SJCRH30 (cell line): Measurements from ENCODE around the gene LIN28A. TPM values are rescaled to one million over a fixed set of nuclear protein-coding genes. Genes with fewer than 3 reads are reported as not detected.

Experiments
- DNase-seq, 2 experiments: peaks; one replicate each; pipeline ENCODE4 v3.0.0-alpha.2; 2015 to 2020
- H3K27ac ChIP-seq: fragments of 250-450 bp; sonication (Bioruptor Pico); 2 replicates; pipeline ENCODE4 v1.5.1; 2020; ENCODE audit warnings: mild to moderate bottlenecking, moderate library complexity
- H3K27me3 ChIP-seq: fragments of 250-450 bp; sonication (Bioruptor Pico); 2 replicates; pipeline ENCODE4 v1.5.1; 2020; ENCODE audit warnings: mild to moderate bottlenecking, moderate library complexity
- H3K36me3 ChIP-seq: fragments of 250-450 bp; sonication (Bioruptor Pico); 2 replicates; pipeline ENCODE4 v1.5.1; 2020; ENCODE audit warnings: mild to moderate bottlenecking, moderate library complexity
- H3K4me1 ChIP-seq: fragments of 250-450 bp; sonication (Bioruptor Pico); 2 replicates; pipeline ENCODE4 v1.5.1; 2020; ENCODE audit warnings: mild to moderate bottlenecking, moderate library complexity
- H3K4me3 ChIP-seq: fragments of 250-450 bp; sonication (Bioruptor Pico); 2 replicates; pipeline ENCODE4 v1.5.1; 2020; ENCODE audit warnings: mild to moderate bottlenecking, moderate library complexity
- H3K9me3 ChIP-seq: fragments of 250-450 bp; sonication (Bioruptor Pico); replicated peaks from 2 replicates; pipeline ENCODE4 v1.5.1; 2020; ENCODE audit warnings: mild to moderate bottlenecking, moderate library complexity
- total RNA-seq: library from RNA; depleted of rRNA; stranded (reverse); fragments of >200 nt; shearing (Covaris generic); gene quantifications from 2 replicates; pipeline ENCODE4 v1.2.3, GENCODE V29; 2014; rRNA removed

The LIN28A gene
- total RNA-seq, 1 experiment from 2014 or later, result not detected

- peak; percentile 97 for DNase-seq
- peaks cover 46% of the 10 kb centered on the region for H3K36me3 ChIP-seq
- H3K27me3 ChIP-seq, result no peaks in the 10 kb centered on the region
- H3K9me3 ChIP-seq, result no peaks in the 10 kb centered on the region
- H3K4me3 ChIP-seq, result peak overlapping the region; percentile 100
- peaks cover 21% of the 10 kb centered on the region for H3K4me1 ChIP-seq
- H3K27ac ChIP-seq, result peak overlapping the region; percentile 100
These were observed 62.6 kb downstream of the LIN28A start for GRCh38 chr1:26472901-26473845.

GRCh38 chr1:26474818-26475217, 64.2 kb downstream of the LIN28A start:
- no peaks in the 10 kb centered on the region for H3K27me3 ChIP-seq
- H3K27ac ChIP-seq, result no peak overlapping the region
- H3K4me3 ChIP-seq, result no peak overlapping the region; the same call in 1 of the 2 replicates
- H3K4me1 ChIP-seq, result peaks cover 21% of the 10 kb centered on the region
- H3K36me3 ChIP-seq, result peaks cover 53% of the 10 kb centered on the region
- DNase-seq, result no peak
- no peaks in the 10 kb centered on the region for H3K9me3 ChIP-seq

GRCh38 chr1:26475989-26476388, 65.4 kb downstream of the LIN28A start:
- Histone ChIP-seq H3K4me3 (no peak overlapping the region), H3K9me3 (no peaks in the 10 kb centered on the region), H3K27me3 (no peaks in the 10 kb centered on the region), H3K27ac (no peak overlapping the region), H3K4me1 (peaks cover 16% of the 10 kb centered on the region), H3K36me3 (peaks cover 53% of the 10 kb centered on the region)
- DNase-seq, result no peak

DNA sequence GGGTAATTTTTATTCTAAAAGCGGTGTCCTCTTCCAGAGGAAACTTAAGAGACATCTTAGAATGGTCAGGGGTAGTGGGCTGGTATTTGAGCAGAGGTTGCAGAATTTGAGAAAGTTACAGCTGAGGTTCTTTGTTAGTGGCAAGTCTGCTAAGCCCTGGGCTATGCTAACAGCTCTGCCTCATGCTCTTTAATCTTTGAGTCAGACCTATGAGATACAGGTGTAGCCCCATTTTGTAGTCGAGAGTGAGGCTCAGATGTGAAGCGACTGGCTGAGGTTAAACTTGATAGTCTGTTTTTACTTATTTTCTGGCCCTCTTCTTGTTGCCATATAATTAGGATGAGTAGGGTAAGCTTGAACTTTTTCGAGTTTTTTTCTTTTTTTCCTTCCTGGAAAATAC, 66.3 kb downstream of the LIN28A start:
- no peak overlapping the region for H3K27ac ChIP-seq
- DNase-seq, result peak in 1 of 2 experiments; percentile 26
- no peaks in the 10 kb centered on the region for H3K27me3 ChIP-seq
- no peak overlapping the region for H3K4me3 ChIP-seq
- H3K9me3 ChIP-seq, result no peaks in the 10 kb centered on the region
- H3K36me3 ChIP-seq, result peaks cover 53% of the 10 kb centered on the region
- H3K4me1 ChIP-seq, result peaks cover 11% of the 10 kb centered on the region

DNA sequence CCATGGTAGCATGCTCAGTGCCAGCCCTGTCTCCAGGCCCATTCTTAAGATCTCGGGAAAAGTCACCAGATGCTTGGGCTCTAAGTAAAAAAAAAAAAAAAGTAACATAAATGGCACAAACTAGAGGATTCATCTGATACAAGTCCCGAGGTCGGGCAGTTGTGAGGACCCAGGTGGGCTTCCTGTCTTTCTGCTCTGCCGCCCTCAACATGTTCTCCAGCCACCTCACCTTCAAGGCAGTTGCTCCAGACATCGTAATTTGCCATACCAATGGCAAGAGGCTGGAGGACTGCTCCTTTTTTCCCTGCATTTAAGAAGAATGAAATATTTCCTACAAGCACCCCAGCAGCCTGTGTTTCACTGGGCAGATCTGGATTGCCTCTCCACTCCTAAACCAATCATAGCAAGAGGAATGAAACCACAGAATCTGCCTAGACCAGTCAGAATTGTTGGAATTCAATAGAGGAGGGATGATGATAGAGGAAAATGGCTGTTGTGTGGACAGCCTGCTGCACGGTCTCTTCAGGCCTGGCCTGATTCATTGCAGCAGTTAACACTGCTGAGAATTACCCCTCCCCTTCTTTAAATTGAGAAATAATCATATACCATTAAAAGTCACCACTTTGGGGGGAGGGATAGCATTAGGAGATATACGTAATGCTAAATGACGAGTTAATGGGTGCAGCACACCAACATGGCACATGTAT, 67.0 kb downstream of the LIN28A start:
- DNase-seq, result peak in 1 of 2 experiments; percentile 53
- Histone ChIP-seq H3K36me3 (peaks cover 49% of the 10 kb centered on the region), H3K27ac (no peak overlapping the region), H3K9me3 (no peaks in the 10 kb centered on the region), H3K4me3 (no peak overlapping the region), H3K4me1 (peaks cover 11% of the 10 kb centered on the region), H3K27me3 (no peaks in the 10 kb centered on the region)

DNA sequence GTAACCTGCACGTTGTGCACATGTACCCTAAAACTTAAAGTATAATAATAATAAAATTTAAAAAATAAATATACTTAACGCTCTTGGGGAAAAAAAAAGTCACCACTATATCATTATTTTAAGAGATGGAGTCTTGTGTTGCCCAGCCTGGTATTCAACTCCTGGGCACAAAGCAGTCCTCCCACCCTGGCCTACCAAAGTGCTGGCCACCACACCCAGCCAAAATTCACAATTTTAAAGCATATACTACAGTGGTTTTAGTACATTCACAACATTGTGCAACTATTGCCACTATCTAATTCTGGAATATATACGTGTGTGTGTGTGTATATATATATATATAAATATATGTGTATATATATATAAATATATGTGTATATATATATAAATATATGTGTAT, 67.5 kb downstream of the LIN28A start:
- Histone ChIP-seq H3K4me3 (no peak overlapping the region), H3K36me3 (peaks cover 48% of the 10 kb centered on the region), H3K4me1 (peaks cover 11% of the 10 kb centered on the region), H3K27ac (no peak overlapping the region), H3K9me3 (no peaks in the 10 kb centered on the region), H3K27me3 (no peaks in the 10 kb centered on the region)
- DNase-seq, result no peak

GRCh38 chr1:26478988-26479387, 68.4 kb downstream of the LIN28A start:
- peaks cover 40% of the 10 kb centered on the region for H3K36me3 ChIP-seq
- no peaks in the 10 kb centered on the region for H3K27me3 ChIP-seq
- peaks cover 9% of the 10 kb centered on the region for H3K4me1 ChIP-seq
- DNase-seq, result no peak
- H3K9me3 ChIP-seq, result no peaks in the 10 kb centered on the region
- H3K4me3 ChIP-seq, result no peak overlapping the region
- H3K27ac ChIP-seq, result no peak overlapping the region

Other genes starting within 250 kb of the LIN28A start
- 0.18 TPM in 1 of 2 replicates, not detected in the other for gene C1orf232, start 241.9 kb upstream of the LIN28A start, total RNA-seq
- 27.4 and 38.8 TPM in 2 replicates for gene ZNF593, start 240.9 kb upstream of the LIN28A start, total RNA-seq
- gene ZNF593OS, start 239.0 kb upstream of the LIN28A start, total RNA-seq, result not detected in 2 replicates
- 1.2 and 2.6 TPM in 2 replicates for gene CNKSR1, start 233.3 kb upstream of the LIN28A start, total RNA-seq
- gene CATSPER4, start 220.2 kb upstream of the LIN28A start, total RNA-seq, result not detected in 2 replicates
- gene CEP85, start 176.6 kb upstream of the LIN28A start, total RNA-seq, result 34.8 and 39.1 TPM in 2 replicates
- gene SH3BGRL3, start 130.7 kb upstream of the LIN28A start, total RNA-seq, result 41.5 and 43.4 TPM in 2 replicates
- 3.5 and 5.3 TPM in 2 replicates for gene UBXN11, start 104.2 kb upstream of the LIN28A start, total RNA-seq
- gene CD52, start 92.9 kb upstream of the LIN28A start, total RNA-seq, result not detected in 2 replicates
- not detected in 2 replicates for gene CRYBG2, start 56.7 kb upstream of the LIN28A start, total RNA-seq
- gene ZNF683, start 38.1 kb upstream of the LIN28A start, total RNA-seq, result not detected in 2 replicates
- gene DHDDS, start 21.5 kb downstream of the LIN28A start, total RNA-seq, result 36.6 and 43.7 TPM in 2 replicates
- 1,603 and 1,653 TPM in 2 replicates for gene HMGN2, start 61.6 kb downstream of the LIN28A start, total RNA-seq
- gene RPS6KA1, start 118.9 kb downstream of the LIN28A start, total RNA-seq, result 22.5 and 22.7 TPM in 2 replicates